Uterus (tissue), 2 donors: ENCODE results near the gene EPHA6.

Experiments
- POLR2A ChIP-seq, 2 donors: fragments of 450-650 bp; IDR thresholded peaks; one replicate each; pipeline ENCODE4 v1.6.1; 2016; ENCODE audit warnings: antibody characterized with exemption in 2 of 2, mild to moderate bottlenecking in 1 of 2, moderate library complexity in 1 of 2
- TF ChIP-seq, protein P1 (sequence below), 4 experiments: fragments of 200-600 bp in 2 of 4; fragments of 450-650 bp in 2 of 4; sonication (generic) in 2 of 4; IDR thresholded peaks; one replicate each; pipeline ENCODE4 v1.5.1; 2016 to 2019; ENCODE audit warnings: antibody characterized with exemption in 4 of 4, mild to moderate bottlenecking in 2 of 4, moderate library complexity in 1 of 4

DNA sequence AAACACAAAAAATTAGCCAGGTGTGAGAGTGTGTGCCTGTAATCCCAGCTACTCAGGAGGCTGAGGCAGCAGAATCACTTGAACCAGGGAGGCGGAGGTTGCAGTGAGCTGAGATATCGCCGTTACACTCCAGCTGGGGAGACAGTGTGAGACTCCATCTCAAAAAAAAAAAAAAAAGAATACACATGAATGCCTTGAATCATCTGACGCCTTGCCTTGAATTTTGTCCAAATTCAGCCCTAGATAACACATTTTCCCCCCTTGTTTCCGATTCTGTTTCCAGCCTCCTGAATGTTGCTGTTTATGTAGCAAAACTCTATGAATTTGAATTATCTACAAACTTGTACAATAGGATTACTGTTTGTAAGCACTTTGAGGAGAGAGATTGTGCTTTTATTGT is 851.5 kb downstream of the EPHA6 start:
- TF ChIP-seq, protein P1, sequence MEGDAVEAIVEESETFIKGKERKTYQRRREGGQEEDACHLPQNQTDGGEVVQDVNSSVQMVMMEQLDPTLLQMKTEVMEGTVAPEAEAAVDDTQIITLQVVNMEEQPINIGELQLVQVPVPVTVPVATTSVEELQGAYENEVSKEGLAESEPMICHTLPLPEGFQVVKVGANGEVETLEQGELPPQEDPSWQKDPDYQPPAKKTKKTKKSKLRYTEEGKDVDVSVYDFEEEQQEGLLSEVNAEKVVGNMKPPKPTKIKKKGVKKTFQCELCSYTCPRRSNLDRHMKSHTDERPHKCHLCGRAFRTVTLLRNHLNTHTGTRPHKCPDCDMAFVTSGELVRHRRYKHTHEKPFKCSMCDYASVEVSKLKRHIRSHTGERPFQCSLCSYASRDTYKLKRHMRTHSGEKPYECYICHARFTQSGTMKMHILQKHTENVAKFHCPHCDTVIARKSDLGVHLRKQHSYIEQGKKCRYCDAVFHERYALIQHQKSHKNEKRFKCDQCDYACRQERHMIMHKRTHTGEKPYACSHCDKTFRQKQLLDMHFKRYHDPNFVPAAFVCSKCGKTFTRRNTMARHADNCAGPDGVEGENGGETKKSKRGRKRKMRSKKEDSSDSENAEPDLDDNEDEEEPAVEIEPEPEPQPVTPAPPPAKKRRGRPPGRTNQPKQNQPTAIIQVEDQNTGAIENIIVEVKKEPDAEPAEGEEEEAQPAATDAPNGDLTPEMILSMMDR (IDR thresholded peaks at IDR 0.05) = no peak
- TF ChIP-seq POLR2A (IDR thresholded peaks at IDR 0.05) = no peak
